HepG2 (cell line): ENCODE data around the gene MARK2. TPM values are rescaled to one million over a fixed set of nuclear protein-coding genes. Genes with fewer than 3 reads are reported as not detected.

Source experiments
- DMAP1 ChIP-seq: IDR thresholded peaks from 2 replicates; pipeline ENCODE4 v1.6.1; 2016
- HMG20B ChIP-seq: conservative IDR thresholded peaks from 2 replicates; pipeline ENCODE4 v1.6.1; 2016; ENCODE audit warnings: missing genetic modification reagents, missing compliant biosample characterization
- MAFG ChIP-seq: sonication (generic); formaldehyde crosslinking; IDR thresholded peaks from 2 replicates; pipeline ENCODE4 v1.5.1; 2020; ENCODE audit warnings: mild to moderate bottlenecking, missing genetic modification reagents
- SMAD3 ChIP-seq: sonication (generic); formaldehyde crosslinking; IDR thresholded peaks from 2 replicates; pipeline ENCODE4 v1.4.0; 2020; ENCODE audit warnings: missing genetic modification reagents
- SP2 ChIP-seq: sonication (generic); formaldehyde crosslinking; IDR thresholded peaks from 2 replicates; pipeline ENCODE4 v1.5.1; 2020; ENCODE audit warnings: mild to moderate bottlenecking, missing genetic modification reagents
- YY1 ChIP-seq: IDR thresholded peaks from 2 replicates; pipeline ENCODE4 v1.6.1; 2011; ENCODE audit warnings: low read length, low read depth, moderate library complexity, mild to moderate bottlenecking; ENCODE audit not compliant: insufficient read depth, insufficient replicate concordance
- ZNF263 ChIP-seq: sonication (generic); formaldehyde crosslinking; IDR thresholded peaks from 2 replicates; pipeline ENCODE4 v1.4.0; 2020; ENCODE audit warnings: missing genetic modification reagents
- ZNF572 ChIP-seq: sonication (generic); formaldehyde crosslinking; IDR thresholded peaks from 2 replicates; pipeline ENCODE4 v1.5.1; 2020; ENCODE audit warnings: mild to moderate bottlenecking, missing genetic modification reagents
- ZNF614 ChIP-seq: IDR thresholded peaks from 2 replicates; pipeline ENCODE4 v1.6.1; 2018; ENCODE audit warnings: missing biosample characterization, missing genetic modification reagents, inconsistent platforms, borderline replicate concordance
- ZNF644 ChIP-seq: IDR thresholded peaks from 2 replicates; pipeline ENCODE4 v1.6.1; 2016; ENCODE audit warnings: low read depth
- polyA plus RNA-seq, 8 experiments: library from polyadenylated mRNA; depleted of rRNA in 3 of 8; stranded (reverse) in 7 of 8; unstranded in 1 of 8; fragments of >200 nt; fragmentation: Illumina TruSeq in 4 of 8; extraction: Trizol in 4 of 8; gene quantifications; 2 replicates each; pipeline versions ENCODE4 v1.2.1 to v1.2.3, GENCODE V29; 2011 to 2016; ENCODE audit warnings: low read depth in 4 of 8, missing spikeins in 1 of 8, mixed read lengths in 1 of 8; ENCODE audit not compliant: insufficient read depth in 1 of 8
- total RNA-seq, 5 experiments: library from RNA; depleted of rRNA; stranded (reverse); fragments of >200 nt; fragmentation: Illumina TruSeq; extraction: Trizol; gene quantifications; 2 replicates each; pipeline ENCODE4 v1.2.3, GENCODE V29; 2016; ENCODE audit warnings: low read depth in 1 of 5
- TF ChIP-seq, protein P1 (sequence below): sonication (generic); formaldehyde crosslinking; IDR thresholded peaks from 2 replicates; pipeline ENCODE4 v1.5.0; 2020; ENCODE audit warnings: mild to moderate bottlenecking, missing genetic modification reagents
- TF ChIP-seq, protein P2 (sequence below): sonication (generic); formaldehyde crosslinking; IDR thresholded peaks from one replicate; pipeline ENCODE4 v1.5.1; 2020; ENCODE audit warnings: mild to moderate bottlenecking, missing genetic modification reagents; ENCODE audit errors: not compliant biosample characterization
- TF ChIP-seq, protein P3 (sequence below), 2 experiments: sonication (generic) in 1 of 2; formaldehyde crosslinking in 1 of 2; IDR thresholded peaks; 2 replicates each; pipeline versions ENCODE4 v1.4.0 to v1.6.1; 2016 to 2020; ENCODE audit warnings: borderline replicate concordance in 1 of 2, low read depth in 1 of 2, mild to moderate bottlenecking in 1 of 2, missing genetic modification reagents in 1 of 2

Gene MARK2
- total and polyA plus RNA-seq, 2 of the 13 experiments (the other 11 are each of a cell fraction or from before 2014, with no cell fraction given), result 13.5 to 13.9 TPM

DNA sequence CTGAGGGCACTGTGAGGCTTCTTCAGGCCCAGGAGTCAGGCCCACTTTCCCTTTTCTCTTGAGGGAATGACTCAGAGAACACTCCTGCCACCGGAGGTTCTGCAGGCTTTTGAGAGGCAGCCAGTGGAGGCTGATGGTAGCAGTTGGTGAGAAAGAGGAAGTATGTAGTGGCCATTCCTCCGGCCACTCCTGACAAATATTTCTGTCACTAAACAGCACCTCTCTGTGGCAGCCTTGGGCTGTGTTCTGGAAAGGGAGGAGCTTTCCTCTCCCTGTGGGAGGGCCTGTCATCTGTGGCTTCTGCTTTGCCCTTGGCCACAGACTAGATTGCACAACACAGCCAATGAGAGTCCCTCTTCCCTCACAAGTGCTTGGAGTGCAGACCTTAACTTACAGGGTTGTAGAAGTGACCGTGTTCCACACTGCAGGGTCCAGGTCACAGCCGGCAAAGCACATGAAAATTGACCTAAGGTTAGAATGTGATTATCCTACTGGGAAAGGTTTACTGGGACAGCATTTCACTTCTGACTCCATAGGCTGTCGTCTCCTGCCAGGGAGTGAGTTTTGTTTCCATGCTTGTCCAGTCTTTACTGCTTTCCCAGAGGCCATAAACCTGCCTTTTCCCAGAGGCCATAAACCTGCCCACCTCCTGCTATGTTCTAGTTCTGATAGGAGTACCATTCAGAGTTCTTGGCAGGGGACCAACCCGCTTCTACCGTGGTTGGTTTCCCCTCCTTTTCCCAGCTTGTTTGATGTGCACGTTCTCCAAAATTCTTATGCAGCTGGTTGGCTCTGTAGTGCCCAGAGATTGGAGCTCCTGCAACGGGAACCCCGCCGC, 33.3 kb downstream of the MARK2 start (continued):
- TF ChIP-seq, protein P1, sequence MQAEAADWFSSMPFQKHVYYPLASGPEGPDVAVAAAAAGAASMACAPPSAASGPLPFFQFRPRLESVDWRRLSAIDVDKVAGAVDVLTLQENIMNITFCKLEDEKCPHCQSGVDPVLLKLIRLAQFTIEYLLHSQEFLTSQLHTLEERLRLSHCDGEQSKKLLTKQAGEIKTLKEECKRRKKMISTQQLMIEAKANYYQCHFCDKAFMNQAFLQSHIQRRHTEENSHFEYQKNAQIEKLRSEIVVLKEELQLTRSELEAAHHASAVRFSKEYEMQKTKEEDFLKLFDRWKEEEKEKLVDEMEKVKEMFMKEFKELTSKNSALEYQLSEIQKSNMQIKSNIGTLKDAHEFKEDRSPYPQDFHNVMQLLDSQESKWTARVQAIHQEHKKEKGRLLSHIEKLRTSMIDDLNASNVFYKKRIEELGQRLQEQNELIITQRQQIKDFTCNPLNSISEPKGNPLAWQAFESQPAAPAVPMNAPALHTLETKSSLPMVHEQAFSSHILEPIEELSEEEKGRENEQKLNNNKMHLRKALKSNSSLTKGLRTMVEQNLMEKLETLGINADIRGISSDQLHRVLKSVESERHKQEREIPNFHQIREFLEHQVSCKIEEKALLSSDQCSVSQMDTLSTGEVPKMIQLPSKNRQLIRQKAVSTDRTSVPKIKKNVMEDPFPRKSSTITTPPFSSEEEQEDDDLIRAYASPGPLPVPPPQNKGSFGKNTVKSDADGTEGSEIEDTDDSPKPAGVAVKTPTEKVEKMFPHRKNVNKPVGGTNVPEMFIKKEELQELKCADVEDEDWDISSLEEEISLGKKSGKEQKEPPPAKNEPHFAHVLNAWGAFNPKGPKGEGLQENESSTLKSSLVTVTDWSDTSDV (CRISPR knock-in tag), result no peak
- peak; percentile 61 for TF ChIP-seq YY1
- TF ChIP-seq MAFG (CRISPR knock-in tag), result no peak
- peak; percentile 29; the same call in 1 of the 2 replicates for TF ChIP-seq SP2 (CRISPR knock-in tag)
- peak; percentile 69 for TF ChIP-seq ZNF263 (CRISPR knock-in tag)
- TF ChIP-seq ZNF644 (CRISPR knock-in tag), result peak; percentile 63
- TF ChIP-seq, protein P2, sequence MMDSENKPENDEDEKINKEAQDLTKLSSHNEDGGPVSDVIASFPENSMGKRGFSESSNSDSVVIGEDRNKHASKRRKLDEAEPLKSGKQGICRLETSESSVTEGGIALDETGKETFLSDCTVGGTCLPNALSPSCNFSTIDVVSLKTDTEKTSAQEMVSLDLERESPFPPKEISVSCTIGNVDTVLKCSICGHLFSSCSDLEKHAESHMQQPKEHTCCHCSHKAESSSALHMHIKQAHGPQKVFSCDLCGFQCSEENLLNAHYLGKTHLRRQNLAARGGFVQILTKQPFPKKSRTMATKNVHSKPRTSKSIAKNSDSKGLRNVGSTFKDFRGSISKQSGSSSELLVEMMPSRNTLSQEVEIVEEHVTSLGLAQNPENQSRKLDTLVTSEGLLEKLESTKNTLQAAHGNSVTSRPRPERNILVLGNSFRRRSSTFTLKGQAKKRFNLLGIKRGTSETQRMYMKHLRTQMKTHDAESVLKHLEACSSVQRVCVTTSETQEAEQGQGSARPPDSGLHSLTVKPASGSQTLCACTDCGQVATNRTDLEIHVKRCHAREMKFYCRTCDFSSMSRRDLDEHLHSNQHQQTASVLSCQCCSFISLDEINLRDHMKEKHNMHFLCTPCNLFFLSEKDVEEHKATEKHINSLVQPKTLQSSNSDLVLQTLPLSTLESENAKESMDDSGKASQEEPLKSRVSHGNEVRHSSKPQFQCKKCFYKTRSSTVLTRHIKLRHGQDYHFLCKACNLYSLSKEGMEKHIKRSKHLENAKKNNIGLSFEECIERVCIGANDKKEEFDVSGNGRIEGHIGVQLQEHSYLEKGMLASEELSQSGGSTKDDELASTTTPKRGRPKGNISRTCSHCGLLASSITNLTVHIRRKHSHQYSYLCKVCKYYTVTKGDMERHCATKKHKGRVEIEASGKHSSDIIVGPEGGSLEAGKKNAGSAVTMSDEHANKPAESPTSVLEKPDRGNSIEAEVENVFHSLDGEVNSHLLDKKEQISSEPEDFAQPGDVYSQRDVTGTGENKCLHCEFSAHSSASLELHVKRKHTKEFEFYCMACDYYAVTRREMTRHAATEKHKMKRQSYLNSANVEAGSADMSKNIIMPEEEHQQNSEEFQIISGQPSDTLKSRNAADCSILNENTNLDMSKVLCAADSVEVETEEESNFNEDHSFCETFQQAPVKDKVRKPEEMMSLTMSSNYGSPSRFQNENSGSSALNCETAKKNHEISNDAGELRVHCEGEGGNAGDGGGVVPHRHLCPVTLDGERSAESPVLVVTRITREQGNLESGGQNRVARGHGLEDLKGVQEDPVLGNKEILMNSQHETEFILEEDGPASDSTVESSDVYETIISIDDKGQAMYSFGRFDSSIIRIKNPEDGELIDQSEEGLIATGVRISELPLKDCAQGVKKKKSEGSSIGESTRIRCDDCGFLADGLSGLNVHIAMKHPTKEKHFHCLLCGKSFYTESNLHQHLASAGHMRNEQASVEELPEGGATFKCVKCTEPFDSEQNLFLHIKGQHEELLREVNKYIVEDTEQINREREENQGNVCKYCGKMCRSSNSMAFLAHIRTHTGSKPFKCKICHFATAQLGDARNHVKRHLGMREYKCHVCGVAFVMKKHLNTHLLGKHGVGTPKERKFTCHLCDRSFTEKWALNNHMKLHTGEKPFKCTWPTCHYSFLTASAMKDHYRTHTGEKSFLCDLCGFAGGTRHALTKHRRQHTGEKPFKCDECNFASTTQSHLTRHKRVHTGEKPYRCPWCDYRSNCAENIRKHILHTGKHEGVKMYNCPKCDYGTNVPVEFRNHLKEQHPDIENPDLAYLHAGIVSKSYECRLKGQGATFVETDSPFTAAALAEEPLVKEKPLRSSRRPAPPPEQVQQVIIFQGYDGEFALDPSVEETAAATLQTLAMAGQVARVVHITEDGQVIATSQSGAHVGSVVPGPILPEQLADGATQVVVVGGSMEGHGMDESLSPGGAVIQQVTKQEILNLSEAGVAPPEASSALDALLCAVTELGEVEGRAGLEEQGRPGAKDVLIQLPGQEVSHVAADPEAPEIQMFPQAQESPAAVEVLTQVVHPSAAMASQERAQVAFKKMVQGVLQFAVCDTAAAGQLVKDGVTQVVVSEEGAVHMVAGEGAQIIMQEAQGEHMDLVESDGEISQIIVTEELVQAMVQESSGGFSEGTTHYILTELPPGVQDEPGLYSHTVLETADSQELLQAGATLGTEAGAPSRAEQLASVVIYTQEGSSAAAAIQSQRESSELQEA (CRISPR knock-in tag), result no peak
- TF ChIP-seq ZNF572 (CRISPR knock-in tag), result 0 out of 2 replicates have a peak, but pooled peaks have one; percentile 43
- TF ChIP-seq, protein P3, sequence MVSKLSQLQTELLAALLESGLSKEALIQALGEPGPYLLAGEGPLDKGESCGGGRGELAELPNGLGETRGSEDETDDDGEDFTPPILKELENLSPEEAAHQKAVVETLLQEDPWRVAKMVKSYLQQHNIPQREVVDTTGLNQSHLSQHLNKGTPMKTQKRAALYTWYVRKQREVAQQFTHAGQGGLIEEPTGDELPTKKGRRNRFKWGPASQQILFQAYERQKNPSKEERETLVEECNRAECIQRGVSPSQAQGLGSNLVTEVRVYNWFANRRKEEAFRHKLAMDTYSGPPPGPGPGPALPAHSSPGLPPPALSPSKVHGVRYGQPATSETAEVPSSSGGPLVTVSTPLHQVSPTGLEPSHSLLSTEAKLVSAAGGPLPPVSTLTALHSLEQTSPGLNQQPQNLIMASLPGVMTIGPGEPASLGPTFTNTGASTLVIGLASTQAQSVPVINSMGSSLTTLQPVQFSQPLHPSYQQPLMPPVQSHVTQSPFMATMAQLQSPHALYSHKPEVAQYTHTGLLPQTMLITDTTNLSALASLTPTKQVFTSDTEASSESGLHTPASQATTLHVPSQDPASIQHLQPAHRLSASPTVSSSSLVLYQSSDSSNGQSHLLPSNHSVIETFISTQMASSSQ (IDR thresholded peaks at IDR 0.05; ENCODE audit: low read depth), result no peak
- TF ChIP-seq, protein P3 (CRISPR knock-in tag; IDR thresholded peaks at IDR 0.05; ENCODE audit: borderline replicate concordance), result no peak
- TF ChIP-seq ZNF614 (CRISPR knock-in tag), result peak; percentile 84; the same call in 1 of the 2 replicates
- TF ChIP-seq HMG20B, result 0 out of 2 replicates have a peak, but pooled peaks have one; percentile 17
- no peak for TF ChIP-seq DMAP1 (CRISPR knock-in tag)
- TF ChIP-seq SMAD3 (CRISPR knock-in tag), result peak; percentile 78; the same call in 1 of the 2 replicates
